ENCODE results near the gene KIAA1191. TPM values are rescaled to one million over a fixed set of nuclear protein-coding genes. Genes with fewer than 3 reads are reported as not detected.
A peak's percentile ranks its signal among the peaks of the same experiment; 100 is the strongest.

The KIAA1191 gene
- total RNA-seq (10 to 100 TPM; 64.8 TPM), total RNA-seq (42.7 to 112 (median 71.1) reads per million in 172 experiments)
- polyA plus RNA-seq (2013, experiment 1 of 2), result 50.8 TPM
- 52.6 TPM for polyA plus RNA-seq (2013, experiment 2 of 2)

GRCh38 chr5:176361437-176362232 is at the start of gene KIAA1191:
Gene KIAA1191, minus strand, starts transcription at chr5:176361764. Its CDS starts 2,256 bp downstream, at chr5:176359508.
- peak; percentile 92 for ATAC-seq (ENCODE audit: poor library complexity)
- Histone ChIP-seq H3K4me3 (ENCODE audit: low read length) (peak within 1 kb of the TSS; percentile 98), H3K27ac (ENCODE audit: low read depth in 1 of 2, low read length in 2 of 2) (peak within 1 kb of the TSS; percentile 69 to 79), H3K36me3 (ENCODE audit: insufficient read depth, low read length) (peaks cover 20% of the 10 kb centered on the region), H3K27me3 (ENCODE audit: control insufficient read depth in 1 of 2, insufficient read depth in 2 of 2, low read length in 2 of 2) (no peaks in the 10 kb centered on the region), H3K9me3 (ENCODE audit: control insufficient read depth in 1 of 2, insufficient read depth in 1 of 2, low read length in 2 of 2) (no peaks in the 10 kb centered on the region), H3K4me1 (ENCODE audit: insufficient read depth, low read length) (peaks cover 41% of the 10 kb centered on the region)
- Mint-ChIP-seq H3K27me3 (no peaks in the 10 kb centered on the region), H3K36me3 (ENCODE audit: low read depth) (peaks cover 40% of the 10 kb centered on the region), H3K27ac (peak within 1 kb of the TSS; percentile 87), H3K9me3 (no peaks in the 10 kb centered on the region), H3K4me1 (ENCODE audit: low read depth) (peaks cover 48% of the 10 kb centered on the region), H3K4me3 (peak within 1 kb of the TSS; percentile 96)
- DNase-seq, result peak; percentile 89 to 98 (median 94)
- ChIA-PET POLR2A (interaction anchor here (0.7 to 3.9 kb wide), 22 partner anchors 9 to 1843 kb away, joined by 3 to 77 read pairs (median 5); partner anchors contain the start of genes CLTB, FAF2, HIGD2A and HNRNPAB), CTCF (interaction anchor here (0.8 to 2.8 kb wide), 3 partner anchors 25 to 87 kb away, joined by 3 to 7 read pairs (median 5); partner anchors contain the start of genes CLTB and FAF2)
- TF ChIP-seq CTCF (IDR thresholded peaks at IDR 0.05), result no peak
- intact Hi-C loops (cut with DNase I, micrococcal nuclease), result loop anchor here (1.0 to 2.0 kb wide), 3 partner anchors 27 to 87 kb away; partner anchors contain the start of genes HIGD2A (in 2 of the 2), NOP16 (in 2 of the 2), CLTB (in 1 of the 2) and FAF2 (in 1 of the 2)

- POLR2A ChIA-PET, result interaction anchor here (0.8 kb wide), 1 partner anchor 49 kb away, joined by 4 read pairs; the partner anchor contains the start of gene KIAA1191
- Mint-ChIP-seq H3K27ac (no peak overlapping the region), H3K27me3 (no peaks in the 10 kb centered on the region), H3K9me3 (no peaks in the 10 kb centered on the region), H3K4me1 (ENCODE audit: low read depth) (peaks cover 38% of the 10 kb centered on the region), H3K36me3 (ENCODE audit: low read depth) (peaks cover 47% of the 10 kb centered on the region), H3K4me3 (no peak overlapping the region)
- H3K27ac ChIP-seq (ENCODE audit: low read depth in 1 of 2, low read length in 2 of 2), result no peak overlapping the region
- no peak for ATAC-seq (ENCODE audit: poor library complexity)
- CTCF ChIA-PET, result no interaction called here
- H3K4me1 ChIP-seq (ENCODE audit: insufficient read depth, low read length), result peaks cover 29% of the 10 kb centered on the region
- no peak for DNase-seq
- intact Hi-C loops (cut with DNase I, micrococcal nuclease), result loop anchor here in 1 of 2 experiments (5.0 kb wide), 1 partner anchor 678 kb away; no protein-coding TSS in a partner anchor
- H3K4me3 ChIP-seq (ENCODE audit: low read length), result no peak overlapping the region
- H3K27me3 ChIP-seq (ENCODE audit: control insufficient read depth in 1 of 2, insufficient read depth in 2 of 2, low read length in 2 of 2), result no peaks in the 10 kb centered on the region
- peaks cover 31% of the 10 kb centered on the region for H3K36me3 ChIP-seq (ENCODE audit: insufficient read depth, low read length)
- H3K9me3 ChIP-seq (ENCODE audit: control insufficient read depth in 1 of 2, insufficient read depth in 1 of 2, low read length in 2 of 2), result no peaks in the 10 kb centered on the region
- TF ChIP-seq CTCF (IDR thresholded peaks at IDR 0.05), result no peak
Observed at GRCh38 chr5:176410486-176411180, 49.1 kb upstream of the KIAA1191 start.

- Histone ChIP-seq H3K4me3 (ENCODE audit: low read length) (no peak overlapping the region), H3K36me3 (ENCODE audit: insufficient read depth, low read length) (peaks cover 38% of the 10 kb centered on the region), H3K27me3 (ENCODE audit: control insufficient read depth in 1 of 2, insufficient read depth in 2 of 2, low read length in 2 of 2) (no peaks in the 10 kb centered on the region), H3K27ac (ENCODE audit: low read depth in 1 of 2, low read length in 2 of 2) (no peak overlapping the region), H3K4me1 (ENCODE audit: insufficient read depth, low read length) (peaks cover 20% of the 10 kb centered on the region), H3K9me3 (ENCODE audit: control insufficient read depth in 1 of 2, insufficient read depth in 1 of 2, low read length in 2 of 2) (no peaks in the 10 kb centered on the region)
- H3K27ac Mint-ChIP-seq, result no peak overlapping the region
- no peaks in the 10 kb centered on the region for H3K9me3 Mint-ChIP-seq
- no peak for DNase-seq
- intact Hi-C loops (cut with DNase I, micrococcal nuclease), result loop anchor here in 1 of 2 experiments (5.0 kb wide), 1 partner anchor 677 kb away; no protein-coding TSS in a partner anchor
- CTCF ChIA-PET, result no interaction called here
- no peak for ATAC-seq (ENCODE audit: poor library complexity)
- peaks cover 30% of the 10 kb centered on the region for H3K4me1 Mint-ChIP-seq (ENCODE audit: low read depth)
- TF ChIP-seq CTCF (IDR thresholded peaks at IDR 0.05), result no peak
- H3K4me3 Mint-ChIP-seq, result no peak overlapping the region
- H3K27me3 Mint-ChIP-seq, result no peaks in the 10 kb centered on the region
- POLR2A ChIA-PET, result interaction anchor here (0.8 kb wide), 1 partner anchor 48 kb away, joined by 4 read pairs; the partner anchor contains the start of gene KIAA1191
- peaks cover 47% of the 10 kb centered on the region for H3K36me3 Mint-ChIP-seq (ENCODE audit: low read depth)
Observed at GRCh38 chr5:176409765-176410164, 48.2 kb upstream of the KIAA1191 start.

Measured in CD4-positive, alpha-beta T cell (primary cell).